Stomach (tissue), 4 donors: ENCODE data around the gene GKAP1.

ENCODE experiments used
- CTCF ChIP-seq, 7 experiments: fragments of 450-650 bp in 4 of 7; fragments of 200-600 bp in 3 of 7; sonication (generic) in 3 of 7; IDR thresholded peaks; one replicate each; pipeline ENCODE4 v1.5.1; 2016 to 2019; ENCODE audit warnings: antibody characterized with exemption in 7 of 7, control low read depth in 2 of 7, mild to moderate bottlenecking in 1 of 7
- EP300 ChIP-seq: sonication (generic); formaldehyde crosslinking; IDR thresholded peaks from one replicate; pipeline ENCODE4 v1.6.1; 2017; ENCODE audit warnings: antibody characterized with exemption
- POLR2A ChIP-seq, 4 donors: fragments of 450-650 bp; IDR thresholded peaks; one replicate each; pipeline ENCODE4 v1.6.1; 2016; ENCODE audit warnings: antibody characterized with exemption in 4 of 4, control low read depth in 2 of 4, mild to moderate bottlenecking in 1 of 4, moderate library complexity in 1 of 4
- POLR2AphosphoS5 ChIP-seq, 3 donors: sonication (generic); formaldehyde crosslinking; IDR thresholded peaks; one replicate each; pipeline ENCODE4 v1.6.1; 2016; ENCODE audit warnings: antibody characterized with exemption in 3 of 3

- TF ChIP-seq CTCF (IDR thresholded peaks at IDR 0.05) (no peak), POLR2A (IDR thresholded peaks at IDR 0.05) (no peak), POLR2AphosphoS5 (IDR thresholded peaks at IDR 0.05) (no peak), EP300 (no peak)
Observed at GRCh38 chr9:83775932-83776331, 41.6 kb downstream of the GKAP1 start.
